IMR-90 (cell line): ENCODE measurements around the gene DCLRE1B. TPM values are rescaled to one million over a fixed set of nuclear protein-coding genes. Genes with fewer than 3 reads are reported as not detected.

Experiments used
- CHD1 ChIP-seq: IDR thresholded peaks from 2 replicates; pipeline ENCODE4 v1.6.1; 2012; ENCODE audit warnings: low read depth, low read length, improper control_type of control experiment
- RAD21 ChIP-seq: IDR thresholded peaks from 2 replicates; pipeline ENCODE4 v1.6.1; 2012; ENCODE audit warnings: low read length, improper control_type of control experiment
- RFX5 ChIP-seq: IDR thresholded peaks from 2 replicates; pipeline ENCODE4 v1.8.0; 2012; ENCODE audit warnings: low read depth, mild to moderate bottlenecking, low read length, moderate library complexity
- USF2 ChIP-seq: fragments of 150-350 bp; IDR thresholded peaks from 2 replicates; pipeline ENCODE4 v1.6.1; 2017; ENCODE audit warnings: mild to moderate bottlenecking, antibody characterized with exemption, low read length, low read depth
- polyA plus RNA-seq, 3 experiments: library from polyadenylated mRNA; depleted of rRNA; stranded (reverse); fragments of >200 nt; gene quantifications; 2 replicates each; pipeline ENCODE4 v1.2.3, GENCODE V29; 2012; ENCODE audit warnings: low replicate concordance in 1 of 3
- total RNA-seq: library from RNA; depleted of rRNA; stranded (reverse); fragments of >200 nt; gene quantifications from 2 replicates; pipeline ENCODE4 v1.2.3, GENCODE V29; 2012

DCLRE1B gene
- total and polyA plus RNA-seq, 2 of the 4 experiments (the other 2 are of a cell fraction) = 4.9 to 6.1 TPM

- TF ChIP-seq RAD21 (peak; percentile 84), RFX5 (no peak), CHD1 (0 out of 2 replicates have a peak, but pooled peaks have one; percentile 24), USF2 (no peak)
These were observed at the start of gene DCLRE1B, which contains the start of gene AP4B1 (continued) for GRCh38 chr1:113904674-113905434.
